Measurements from ENCODE around the gene DMBT1. TPM values are rescaled to one million over a fixed set of nuclear protein-coding genes. Genes with fewer than 3 reads are reported as not detected.
"Not testable (repeated sequence)": the region's sequence is repeated elsewhere in the genome, so short reads cannot be mapped to it uniquely, and the experiment has no call there.

DMBT1 gene
- total RNA-seq, 1 experiment from 2014 or later = 0.62 TPM

- H3K4me1 ChIP-seq (ENCODE audit: insufficient read depth, low read length) = no peaks in the 10 kb centered on the region
- H3K27me3 ChIP-seq (ENCODE audit: low read length) = no peaks in the 10 kb centered on the region
- BruUV-seq (replicated peaks) = no TSS peak
- no peaks in the 10 kb centered on the region for H3F3A ChIP-seq (ENCODE audit: low read length, unreplicated experiment)
- H3K4me3 ChIP-seq (ENCODE audit: low read length) = no peak overlapping the region
- H3K9ac ChIP-seq (ENCODE audit: low read length) = no peak overlapping the region
- H3K9me3 ChIP-seq (ENCODE audit: low read length) = no peaks in the 10 kb centered on the region
- intact Hi-C loops (cut with micrococcal nuclease) = no loop called here
- no peak for ATAC-seq
- no peaks in the 10 kb centered on the region for H3K79me2 ChIP-seq (ENCODE audit: low read length)
- POLR2A ChIA-PET (ENCODE audit: unreplicated experiment) = no interaction called here
- CTCF ChIA-PET = no interaction called here
- no peak for TF ChIP-seq EZH2phosphoT487 (IDR thresholded peaks at IDR 0.05; ENCODE audit: borderline replicate concordance, low read length)
- TF ChIP-seq CTCF (conservative IDR thresholded peaks at IDR 0.05; ENCODE audit: low read depth, low read length) = no peak
- TF ChIP-seq EZH2 (IDR thresholded peaks at IDR 0.05; ENCODE audit: low read length, unreplicated experiment) = no peak
- no peak overlapping the region for H3K4me2 ChIP-seq (ENCODE audit: low read length)
- H3K36me3 ChIP-seq (ENCODE audit: low read depth, low read length) = no peaks in the 10 kb centered on the region
- no peak overlapping the region for H2AFZ ChIP-seq (ENCODE audit: low read length)
- no peaks in the 10 kb centered on the region for H3K9me2 ChIP-seq (replicated peaks; ENCODE audit: low read length)
- H3K27ac ChIP-seq (ENCODE audit: low read length) = no peak overlapping the region
- no peaks in the 10 kb centered on the region for H4K20me1 ChIP-seq (ENCODE audit: low read length)
- no peak for DNase-seq
Measured at GRCh38 chr10:122575776-122576175, 15.2 kb downstream of the DMBT1 start.

- Histone ChIP-seq H3K27me3 (ENCODE audit: low read length) (no peaks in the 10 kb centered on the region), H3K4me1 (ENCODE audit: insufficient read depth, low read length) (no peaks in the 10 kb centered on the region), H3K27ac (ENCODE audit: low read length) (no peak overlapping the region), H2AFZ (ENCODE audit: low read length) (no peak overlapping the region), H4K20me1 (ENCODE audit: low read length) (no peaks in the 10 kb centered on the region), H3K4me3 (ENCODE audit: low read length) (no peak overlapping the region), H3F3A (ENCODE audit: low read length, unreplicated experiment) (no peaks in the 10 kb centered on the region), H3K4me2 (ENCODE audit: low read length) (no peak overlapping the region), H3K9me3 (ENCODE audit: low read length) (no peaks in the 10 kb centered on the region), H3K9ac (ENCODE audit: low read length) (no peak overlapping the region), H3K36me3 (ENCODE audit: low read depth, low read length) (no peaks in the 10 kb centered on the region), H3K9me2 (replicated peaks; ENCODE audit: low read length) (no peaks in the 10 kb centered on the region), H3K79me2 (ENCODE audit: low read length) (no peaks in the 10 kb centered on the region)
- DNase-seq (no peak), ATAC-seq (no peak)
- no TSS peak for BruUV-seq (replicated peaks)
- POLR2A ChIA-PET (ENCODE audit: unreplicated experiment) = no interaction called here
- TF ChIP-seq CTCF (conservative IDR thresholded peaks at IDR 0.05; ENCODE audit: low read depth, low read length) (no peak), EZH2 (IDR thresholded peaks at IDR 0.05; ENCODE audit: low read length, unreplicated experiment) (no peak), EZH2phosphoT487 (IDR thresholded peaks at IDR 0.05; ENCODE audit: borderline replicate concordance, low read length) (no peak)
- CTCF ChIA-PET = no interaction called here
- intact Hi-C loops (cut with micrococcal nuclease) = no loop called here
Measured at GRCh38 chr10:122576291-122576690, 15.7 kb downstream of the DMBT1 start.

- CTCF ChIA-PET = no interaction called here
Measured at GRCh38 chr10:122577311-122577885, 16.8 kb downstream of the DMBT1 start.

GRCh38 chr10:122586070-122586469, 25.5 kb downstream of the DMBT1 start:
- H3K9me3 ChIP-seq (ENCODE audit: low read length); H3K9ac ChIP-seq (ENCODE audit: low read length); H3K36me3 ChIP-seq (ENCODE audit: low read depth, low read length); H3K79me2 ChIP-seq (ENCODE audit: low read length); POLR2A ChIA-PET (ENCODE audit: unreplicated experiment); ATAC-seq; H2AFZ ChIP-seq (ENCODE audit: low read length); H3K4me2 ChIP-seq (ENCODE audit: low read length); intact Hi-C loops (cut with micrococcal nuclease); H3F3A ChIP-seq (ENCODE audit: low read length, unreplicated experiment); H3K27me3 ChIP-seq (ENCODE audit: low read length); CTCF ChIA-PET; H3K4me3 ChIP-seq (ENCODE audit: low read length); H4K20me1 ChIP-seq (ENCODE audit: low read length); H3K27ac ChIP-seq (ENCODE audit: low read length); H3K9me2 ChIP-seq (replicated peaks; ENCODE audit: low read length); DNase-seq; BruUV-seq (replicated peaks); H3K4me1 ChIP-seq (ENCODE audit: insufficient read depth, low read length): not testable (repeated sequence)

More at GRCh38 chr10:122577311-122577885, 16.8 kb downstream of the DMBT1 start:
- no peaks in the 10 kb centered on the region for H3K36me3 ChIP-seq (ENCODE audit: low read depth, low read length)
- H3K27me3 ChIP-seq (ENCODE audit: low read length) = no peaks in the 10 kb centered on the region
- H3K4me1 ChIP-seq (ENCODE audit: insufficient read depth, low read length) = no peaks in the 10 kb centered on the region
- H3K79me2 ChIP-seq (ENCODE audit: low read length) = no peaks in the 10 kb centered on the region
- no peak overlapping the region for H3K4me2 ChIP-seq (ENCODE audit: low read length)
- no peaks in the 10 kb centered on the region for H3K9me3 ChIP-seq (ENCODE audit: low read length)
- no peak overlapping the region for H3K9ac ChIP-seq (ENCODE audit: low read length)
- no peaks in the 10 kb centered on the region for H4K20me1 ChIP-seq (ENCODE audit: low read length)
- H2AFZ ChIP-seq (ENCODE audit: low read length) = no peak overlapping the region
- no peaks in the 10 kb centered on the region for H3K9me2 ChIP-seq (replicated peaks; ENCODE audit: low read length)
- POLR2A ChIA-PET (ENCODE audit: unreplicated experiment) = no interaction called here
- ATAC-seq = no peak
- no peak for TF ChIP-seq CTCF (conservative IDR thresholded peaks at IDR 0.05; ENCODE audit: low read depth, low read length)
- TF ChIP-seq EZH2phosphoT487 (IDR thresholded peaks at IDR 0.05; ENCODE audit: borderline replicate concordance, low read length) = no peak
- TF ChIP-seq EZH2 (IDR thresholded peaks at IDR 0.05; ENCODE audit: low read length, unreplicated experiment) = no peak
- H3K27ac ChIP-seq (ENCODE audit: low read length) = no peak overlapping the region
- no peak overlapping the region for H3K4me3 ChIP-seq (ENCODE audit: low read length)
- no TSS peak for BruUV-seq (replicated peaks)
- no peaks in the 10 kb centered on the region for H3F3A ChIP-seq (ENCODE audit: low read length, unreplicated experiment)
- DNase-seq = no peak
- intact Hi-C loops (cut with micrococcal nuclease) = no loop called here

All from PC-3 (cell line).